HFF-Myc (cell line): ENCODE results near the gene USP9Y.

ENCODE experiments used
- DNase-seq: peaks from one replicate; pipeline ENCODE4 v3.0.0-alpha.2; 2011; ENCODE audit warnings: low read depth; ENCODE audit errors: extremely low read depth
- H3K4me3 ChIP-seq: replicated peaks from 2 replicates; pipeline ENCODE4 v1.5.1; 2011; ENCODE audit warnings: low read depth, mild to moderate bottlenecking, control low read depth, low read length
- TF ChIP-seq, protein P1 (sequence below): IDR thresholded peaks from 2 replicates; pipeline ENCODE4 v1.5.1; 2012; ENCODE audit warnings: mild to moderate bottlenecking, low read depth, low read length, control low read depth; ENCODE audit errors: missing control alignments

USP9Y gene

GRCh38 chrY:12896973-12897372 lies 195.9 kb downstream of the USP9Y start:
- H3K4me3 ChIP-seq: no peak overlapping the region
- TF ChIP-seq, protein P1, sequence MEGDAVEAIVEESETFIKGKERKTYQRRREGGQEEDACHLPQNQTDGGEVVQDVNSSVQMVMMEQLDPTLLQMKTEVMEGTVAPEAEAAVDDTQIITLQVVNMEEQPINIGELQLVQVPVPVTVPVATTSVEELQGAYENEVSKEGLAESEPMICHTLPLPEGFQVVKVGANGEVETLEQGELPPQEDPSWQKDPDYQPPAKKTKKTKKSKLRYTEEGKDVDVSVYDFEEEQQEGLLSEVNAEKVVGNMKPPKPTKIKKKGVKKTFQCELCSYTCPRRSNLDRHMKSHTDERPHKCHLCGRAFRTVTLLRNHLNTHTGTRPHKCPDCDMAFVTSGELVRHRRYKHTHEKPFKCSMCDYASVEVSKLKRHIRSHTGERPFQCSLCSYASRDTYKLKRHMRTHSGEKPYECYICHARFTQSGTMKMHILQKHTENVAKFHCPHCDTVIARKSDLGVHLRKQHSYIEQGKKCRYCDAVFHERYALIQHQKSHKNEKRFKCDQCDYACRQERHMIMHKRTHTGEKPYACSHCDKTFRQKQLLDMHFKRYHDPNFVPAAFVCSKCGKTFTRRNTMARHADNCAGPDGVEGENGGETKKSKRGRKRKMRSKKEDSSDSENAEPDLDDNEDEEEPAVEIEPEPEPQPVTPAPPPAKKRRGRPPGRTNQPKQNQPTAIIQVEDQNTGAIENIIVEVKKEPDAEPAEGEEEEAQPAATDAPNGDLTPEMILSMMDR: no peak
- DNase-seq: no peak

DNA sequence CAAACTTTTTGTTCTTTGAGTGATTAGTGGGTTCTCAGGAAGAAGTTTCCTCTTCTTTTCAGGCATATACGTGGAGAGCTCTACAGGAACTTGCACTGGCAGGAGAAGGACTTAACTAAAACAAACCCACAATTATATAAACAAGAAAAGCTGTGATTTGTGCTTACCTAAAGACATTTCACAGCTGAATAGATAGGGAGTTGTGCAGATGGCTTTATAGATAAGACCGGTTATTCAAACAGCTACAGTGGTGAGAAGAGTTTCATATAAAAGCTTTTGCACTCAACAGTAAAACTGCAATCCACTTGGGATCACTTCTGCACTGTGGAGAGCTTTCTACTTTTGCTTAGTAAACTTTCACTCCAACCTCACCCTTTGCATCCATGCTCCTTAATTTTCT lies 197.6 kb downstream of the USP9Y start:
- no peak for DNase-seq
- TF ChIP-seq, protein P1: no peak
- no peak overlapping the region for H3K4me3 ChIP-seq

DNA sequence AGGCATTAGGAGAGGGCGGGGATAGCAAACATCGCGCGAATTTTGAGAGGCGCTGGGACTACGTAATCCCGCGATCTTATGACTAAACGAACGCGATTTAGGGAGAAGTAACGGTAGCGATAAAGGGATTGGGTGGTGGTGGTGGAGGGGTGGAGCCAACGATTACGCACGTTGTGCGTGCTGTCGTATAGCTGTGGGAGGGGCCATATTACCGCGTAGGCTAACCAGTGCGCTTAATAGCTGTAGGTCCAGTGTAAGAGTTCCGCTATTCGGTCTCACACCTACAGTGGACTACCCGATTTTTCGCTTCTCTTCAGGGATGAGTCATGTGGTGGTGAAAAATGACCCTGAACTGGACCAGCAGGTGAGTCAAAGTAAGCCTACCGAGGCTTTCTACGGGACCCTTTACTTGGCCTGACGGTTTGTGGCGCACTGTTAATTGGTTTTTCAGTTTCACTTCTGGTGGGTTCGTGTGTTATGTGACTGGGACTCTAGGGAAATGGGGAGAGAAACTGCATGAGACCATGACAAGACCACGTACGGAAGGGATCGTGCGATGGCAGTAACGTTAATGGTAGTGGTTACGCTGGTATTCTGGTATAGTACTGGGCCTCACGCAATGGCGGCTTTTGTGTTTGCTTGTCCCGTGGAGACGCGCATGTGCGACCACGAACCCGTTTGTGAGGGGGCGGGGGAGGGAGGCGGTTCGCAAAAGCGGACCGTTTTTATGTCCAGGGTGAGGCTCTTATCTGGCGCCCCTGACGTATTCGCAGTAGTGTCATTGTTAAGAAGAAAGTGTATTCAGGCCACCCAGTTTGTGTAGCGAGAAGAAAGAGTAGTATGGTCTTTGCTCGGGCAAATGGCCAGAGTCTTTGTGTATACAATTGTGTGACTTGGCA lies 203.8 kb downstream of the USP9Y start, which contains the start of gene DDX3Y:
Gene DDX3Y, plus strand, starts transcription at position 251 of the 899 bp plus-strand sequence. Its CDS starts 69 bp downstream, at position 320.
- peak; percentile 86 for DNase-seq
- peak within 1 kb of the TSS; percentile 90 for H3K4me3 ChIP-seq
- TF ChIP-seq, protein P1: no peak

- H3K4me3 ChIP-seq: peak overlapping the region; percentile 90
- DNase-seq: no peak
These were observed 204.5 kb downstream of the USP9Y start for GRCh38 chrY:12905517-12905872.

GRCh38 chrY:12905895-12906294 lies 204.9 kb downstream of the USP9Y start:
- TF ChIP-seq, protein P1: no peak
- H3K4me3 ChIP-seq: peak overlapping the region; percentile 90
- no peak for DNase-seq

More at GRCh38 chrY:12905517-12905872, 204.5 kb downstream of the USP9Y start:
- TF ChIP-seq, protein P1: no peak
